SK-N-SH (cell line): Measurements from ENCODE around the gene ICA1.

Experiments used
- CHD2 ChIP-seq: fragments of 150-350 bp; IDR thresholded peaks from 2 replicates; pipeline ENCODE4 v1.6.1; 2018; ENCODE audit warnings: low read length; ENCODE audit not compliant: partially characterized antibody
- ELF1 ChIP-seq: IDR thresholded peaks from 2 replicates; pipeline ENCODE4 v1.4.0; 2012
- EP300 ChIP-seq, 2 experiments: IDR thresholded peaks; 2 replicates each; pipeline versions ENCODE4 v1.4.0 to v1.6.1; 2012; ENCODE audit warnings: borderline replicate concordance in 1 of 2, low read depth in 1 of 2, low read length in 1 of 2
- FOXJ3 ChIP-seq: sonication (generic); formaldehyde crosslinking; IDR thresholded peaks from 2 replicates; pipeline ENCODE4 v1.5.1; 2020; ENCODE audit warnings: mild to moderate bottlenecking, missing genetic modification reagents
- JUND ChIP-seq: IDR thresholded peaks from 2 replicates; pipeline ENCODE4 v1.4.0; 2012
- POLR2AphosphoS5 ChIP-seq: IDR thresholded peaks from 2 replicates; pipeline ENCODE4 v1.6.1; 2012; ENCODE audit warnings: low read depth, low read length
- TEAD4 ChIP-seq: IDR thresholded peaks from 2 replicates; pipeline ENCODE4 v1.4.0; 2012; ENCODE audit warnings: mild to moderate bottlenecking, borderline replicate concordance; ENCODE audit not compliant: insufficient read depth
- TF ChIP-seq, protein P1 (sequence below): IDR thresholded peaks from 2 replicates; pipeline ENCODE4 v1.4.0; 2012; ENCODE audit warnings: low read depth
- TF ChIP-seq, protein P2 (sequence below): IDR thresholded peaks from 2 replicates; pipeline ENCODE4 v1.6.1; 2012; ENCODE audit warnings: mild to moderate bottlenecking, low read depth, low read length, moderate library complexity
- TF ChIP-seq, protein P3 (sequence below): fragments of 200-600 bp; sonication (generic); IDR thresholded peaks from 2 replicates; pipeline ENCODE4 v1.6.1; 2017; ENCODE audit warnings: antibody characterized with exemption, mild to moderate bottlenecking, moderate library complexity

DNA sequence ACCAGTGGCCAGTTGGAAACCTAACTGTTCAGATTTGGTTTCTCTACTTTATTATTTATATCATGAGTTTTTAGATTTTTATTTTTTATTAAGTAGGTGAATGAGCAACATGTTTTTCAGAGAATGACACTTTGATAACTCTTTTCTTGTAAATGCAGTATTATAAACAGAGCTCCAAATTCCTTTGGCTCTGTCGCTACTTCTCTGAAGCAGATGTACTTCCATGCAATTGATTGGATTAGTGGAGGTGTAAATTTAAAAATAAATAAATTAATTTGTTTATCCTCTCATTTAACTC lies 34.3 kb upstream of the ICA1 start:
- TF ChIP-seq TEAD4 (no peak), ELF1 (no peak), CHD2 (no peak), POLR2AphosphoS5 (no peak), EP300 (IDR thresholded peaks at IDR 0.05; ENCODE audit: borderline replicate concordance in 1 of 2, low read depth in 1 of 2, low read length in 1 of 2) (no peak), JUND (no peak), FOXJ3 (CRISPR knock-in tag) (no peak)
- TF ChIP-seq, protein P1, sequence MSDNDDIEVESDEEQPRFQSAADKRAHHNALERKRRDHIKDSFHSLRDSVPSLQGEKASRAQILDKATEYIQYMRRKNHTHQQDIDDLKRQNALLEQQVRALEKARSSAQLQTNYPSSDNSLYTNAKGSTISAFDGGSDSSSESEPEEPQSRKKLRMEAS: no peak
- TF ChIP-seq, protein P2, sequence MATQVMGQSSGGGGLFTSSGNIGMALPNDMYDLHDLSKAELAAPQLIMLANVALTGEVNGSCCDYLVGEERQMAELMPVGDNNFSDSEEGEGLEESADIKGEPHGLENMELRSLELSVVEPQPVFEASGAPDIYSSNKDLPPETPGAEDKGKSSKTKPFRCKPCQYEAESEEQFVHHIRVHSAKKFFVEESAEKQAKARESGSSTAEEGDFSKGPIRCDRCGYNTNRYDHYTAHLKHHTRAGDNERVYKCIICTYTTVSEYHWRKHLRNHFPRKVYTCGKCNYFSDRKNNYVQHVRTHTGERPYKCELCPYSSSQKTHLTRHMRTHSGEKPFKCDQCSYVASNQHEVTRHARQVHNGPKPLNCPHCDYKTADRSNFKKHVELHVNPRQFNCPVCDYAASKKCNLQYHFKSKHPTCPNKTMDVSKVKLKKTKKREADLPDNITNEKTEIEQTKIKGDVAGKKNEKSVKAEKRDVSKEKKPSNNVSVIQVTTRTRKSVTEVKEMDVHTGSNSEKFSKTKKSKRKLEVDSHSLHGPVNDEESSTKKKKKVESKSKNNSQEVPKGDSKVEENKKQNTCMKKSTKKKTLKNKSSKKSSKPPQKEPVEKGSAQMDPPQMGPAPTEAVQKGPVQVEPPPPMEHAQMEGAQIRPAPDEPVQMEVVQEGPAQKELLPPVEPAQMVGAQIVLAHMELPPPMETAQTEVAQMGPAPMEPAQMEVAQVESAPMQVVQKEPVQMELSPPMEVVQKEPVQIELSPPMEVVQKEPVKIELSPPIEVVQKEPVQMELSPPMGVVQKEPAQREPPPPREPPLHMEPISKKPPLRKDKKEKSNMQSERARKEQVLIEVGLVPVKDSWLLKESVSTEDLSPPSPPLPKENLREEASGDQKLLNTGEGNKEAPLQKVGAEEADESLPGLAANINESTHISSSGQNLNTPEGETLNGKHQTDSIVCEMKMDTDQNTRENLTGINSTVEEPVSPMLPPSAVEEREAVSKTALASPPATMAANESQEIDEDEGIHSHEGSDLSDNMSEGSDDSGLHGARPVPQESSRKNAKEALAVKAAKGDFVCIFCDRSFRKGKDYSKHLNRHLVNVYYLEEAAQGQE: no peak
- TF ChIP-seq, protein P3, sequence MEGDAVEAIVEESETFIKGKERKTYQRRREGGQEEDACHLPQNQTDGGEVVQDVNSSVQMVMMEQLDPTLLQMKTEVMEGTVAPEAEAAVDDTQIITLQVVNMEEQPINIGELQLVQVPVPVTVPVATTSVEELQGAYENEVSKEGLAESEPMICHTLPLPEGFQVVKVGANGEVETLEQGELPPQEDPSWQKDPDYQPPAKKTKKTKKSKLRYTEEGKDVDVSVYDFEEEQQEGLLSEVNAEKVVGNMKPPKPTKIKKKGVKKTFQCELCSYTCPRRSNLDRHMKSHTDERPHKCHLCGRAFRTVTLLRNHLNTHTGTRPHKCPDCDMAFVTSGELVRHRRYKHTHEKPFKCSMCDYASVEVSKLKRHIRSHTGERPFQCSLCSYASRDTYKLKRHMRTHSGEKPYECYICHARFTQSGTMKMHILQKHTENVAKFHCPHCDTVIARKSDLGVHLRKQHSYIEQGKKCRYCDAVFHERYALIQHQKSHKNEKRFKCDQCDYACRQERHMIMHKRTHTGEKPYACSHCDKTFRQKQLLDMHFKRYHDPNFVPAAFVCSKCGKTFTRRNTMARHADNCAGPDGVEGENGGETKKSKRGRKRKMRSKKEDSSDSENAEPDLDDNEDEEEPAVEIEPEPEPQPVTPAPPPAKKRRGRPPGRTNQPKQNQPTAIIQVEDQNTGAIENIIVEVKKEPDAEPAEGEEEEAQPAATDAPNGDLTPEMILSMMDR: no peak
